GM18867 (cell line): ENCODE measurements around the gene S100A2.
"Not testable (repeated sequence)": the region's sequence is repeated elsewhere in the genome, so short reads cannot be mapped to it uniquely, and the experiment has no call there.

Experiments
- ATAC-seq: cut with Tn5 transposase; IDR thresholded peaks from one replicate; pipeline ENCODE4 v1.9.1; 2021; ENCODE audit warnings: mild to moderate bottlenecking, moderate library complexity; ENCODE audit not compliant: unreplicated experiment

S100A2 gene

DNA sequence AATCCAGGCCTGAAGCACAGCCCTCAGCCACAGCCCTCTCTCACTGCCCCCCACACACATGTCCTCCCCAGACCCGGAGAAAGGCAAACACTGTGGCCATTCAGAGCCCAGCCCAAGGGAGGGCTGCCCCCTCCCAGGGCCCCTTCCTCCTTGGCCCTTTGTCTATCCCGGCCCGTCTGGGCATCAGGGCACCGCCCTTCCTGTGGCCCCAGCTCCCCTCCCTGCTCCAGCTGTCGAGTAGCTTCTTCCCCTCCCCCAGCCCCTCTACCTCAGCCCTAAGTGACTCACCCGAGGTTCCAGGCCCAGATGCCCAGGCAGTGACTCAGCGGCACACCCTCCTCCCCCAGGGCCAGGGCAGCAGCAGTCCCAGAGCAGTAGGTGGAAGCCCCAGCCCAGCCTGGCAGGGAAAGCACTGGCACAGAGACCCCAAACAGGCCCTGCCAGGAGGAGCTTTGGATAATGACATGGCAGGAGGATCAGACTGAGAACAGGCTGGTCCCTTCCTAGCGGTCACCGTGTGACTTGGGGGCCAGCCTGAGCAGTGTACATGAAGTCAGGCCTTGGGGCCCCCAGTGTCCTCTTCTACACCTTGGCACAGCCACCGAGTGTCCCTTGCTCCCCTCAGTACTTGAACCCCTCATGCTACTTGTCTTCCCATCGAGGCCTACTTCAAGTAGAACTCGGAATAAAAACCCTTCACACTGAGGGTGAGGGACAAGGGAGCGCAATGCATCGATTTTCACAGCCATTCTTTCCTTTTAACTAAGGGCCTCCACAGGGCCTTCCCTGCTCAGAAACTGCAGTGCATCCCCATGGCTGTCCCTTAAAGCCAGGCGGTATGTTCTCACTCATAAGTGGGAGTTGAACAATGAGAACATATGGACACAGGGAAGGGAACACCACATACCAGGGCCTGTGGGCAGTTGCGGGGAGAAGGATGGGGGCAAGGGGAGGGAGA, 1.0 kb upstream of the S100A2 start:
- no peak for ATAC-seq

GRCh38 chr1:153563991-153564390, 1.7 kb downstream of the S100A2 start:
- ATAC-seq: no peak

GRCh38 chr1:153563483-153563901, 2.2 kb downstream of the S100A2 start:
- no peak for ATAC-seq

DNA sequence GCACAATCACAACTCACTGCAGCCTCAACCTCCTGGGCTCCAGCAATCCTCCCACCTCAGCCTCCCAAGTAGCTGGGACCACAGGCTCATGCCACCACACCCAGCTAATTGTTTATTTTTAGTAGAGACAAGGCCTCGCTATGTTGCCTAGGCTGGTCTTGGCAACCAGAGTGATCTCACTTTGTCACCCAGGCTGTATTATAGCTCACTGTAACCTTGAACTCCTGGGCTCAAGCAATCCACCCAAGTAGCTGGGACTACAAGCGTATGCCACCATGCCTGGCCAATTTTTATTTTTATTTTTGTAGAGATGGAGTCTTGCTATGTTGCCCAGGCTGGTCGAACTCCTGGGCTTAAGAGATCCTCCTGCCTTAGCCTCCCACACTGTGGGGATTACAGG, 3.6 kb downstream of the S100A2 start:
- not testable (repeated sequence) for ATAC-seq

- no peak for ATAC-seq
Measured at GRCh38 chr1:153561466-153561985, 4.1 kb downstream of the S100A2 start.

DNA sequence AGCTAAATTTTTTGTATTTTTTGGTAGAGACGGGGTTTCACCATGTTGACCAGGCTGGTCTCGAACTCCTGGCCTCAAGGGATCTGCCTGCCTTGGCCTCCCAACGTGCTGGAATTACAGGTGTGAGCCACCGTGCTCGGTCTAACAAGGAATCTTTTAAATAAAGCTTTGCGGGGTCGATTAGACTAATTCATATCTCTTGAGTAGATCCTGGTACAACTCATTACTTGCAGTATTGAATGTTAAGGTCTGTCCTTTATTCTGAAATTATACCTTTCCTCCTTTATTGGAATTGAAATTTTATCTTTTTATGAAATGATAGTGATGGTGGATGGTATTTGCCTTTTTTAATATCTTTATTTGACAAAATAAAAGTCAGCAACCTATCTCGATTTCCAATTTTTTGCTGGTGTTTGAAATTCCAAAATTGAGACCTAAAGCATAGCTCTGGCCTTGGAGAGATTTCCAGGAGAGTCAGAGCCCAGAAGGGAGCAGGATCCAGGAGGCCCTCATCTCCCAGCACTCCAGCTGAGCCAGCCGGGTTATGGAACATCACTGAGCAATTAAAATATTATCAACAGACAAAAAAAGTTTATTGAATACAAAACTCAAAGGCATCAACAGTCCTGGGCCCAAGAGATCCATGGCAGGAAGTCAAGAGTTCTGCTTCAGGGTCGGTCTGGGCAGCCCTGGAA, 4.7 kb downstream of the S100A2 start:
- ATAC-seq: no peak

DNA sequence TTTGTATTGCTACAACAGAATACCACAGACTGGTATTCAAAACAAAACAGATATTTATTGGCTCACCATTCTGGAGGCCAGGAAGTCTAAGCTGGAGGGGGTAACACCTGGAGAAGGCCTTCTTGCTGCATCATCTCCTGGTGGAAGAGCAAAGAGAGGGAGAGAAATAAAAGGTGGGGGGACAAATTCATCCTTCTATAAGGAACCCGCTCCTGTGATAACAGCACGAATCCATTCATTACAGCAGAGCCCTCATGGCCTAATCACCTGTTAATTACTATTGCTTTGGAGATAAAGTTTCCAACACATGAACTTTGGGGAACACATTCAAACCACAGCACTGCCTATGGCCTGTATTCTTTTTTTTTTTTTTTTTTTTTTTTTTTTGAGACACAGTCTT, 5.4 kb downstream of the S100A2 start:
- ATAC-seq: no peak

DNA sequence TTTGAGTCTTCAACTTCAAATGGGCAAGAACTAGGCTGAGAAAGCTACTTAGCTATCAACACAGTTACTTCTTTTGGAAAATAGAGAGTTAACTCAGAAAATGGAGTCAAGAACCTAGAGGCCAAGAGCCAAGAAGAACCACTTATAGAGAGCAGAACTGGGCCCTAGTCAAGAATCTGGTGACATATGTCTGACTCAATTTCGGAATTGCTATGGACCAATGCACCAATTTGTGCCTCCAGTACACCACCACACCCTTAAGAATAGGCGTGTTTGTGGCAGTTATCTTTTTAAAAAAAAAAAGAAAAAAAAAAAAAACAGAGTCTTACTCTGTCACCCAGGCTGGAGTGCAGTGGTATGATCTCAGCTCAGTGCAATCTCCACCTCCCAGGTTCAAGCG, 7.8 kb downstream of the S100A2 start:
- no peak for ATAC-seq

DNA sequence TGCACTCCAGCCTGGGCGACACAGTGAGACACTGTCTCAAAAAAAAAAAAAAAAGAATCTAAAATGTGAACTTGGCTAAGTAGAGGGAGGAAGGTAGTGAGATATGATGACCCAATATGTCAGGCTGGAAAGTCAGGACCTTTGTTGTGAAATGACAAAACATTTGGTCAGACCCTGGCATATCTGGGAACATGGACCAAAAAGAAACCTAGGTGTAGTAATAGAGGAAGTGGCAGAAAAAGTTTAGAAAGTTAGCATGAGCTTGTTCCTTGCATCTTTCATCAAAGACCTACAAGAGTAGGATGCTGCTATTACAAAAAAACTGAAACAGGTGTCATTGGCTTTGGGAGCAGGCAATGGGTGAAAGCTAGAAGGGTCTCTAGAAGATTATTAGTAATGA, 9.3 kb downstream of the S100A2 start:
- ATAC-seq: no peak

GRCh38 chr1:153553830-153554541, 11.7 kb downstream of the S100A2 start:
- no peak for ATAC-seq

DNA sequence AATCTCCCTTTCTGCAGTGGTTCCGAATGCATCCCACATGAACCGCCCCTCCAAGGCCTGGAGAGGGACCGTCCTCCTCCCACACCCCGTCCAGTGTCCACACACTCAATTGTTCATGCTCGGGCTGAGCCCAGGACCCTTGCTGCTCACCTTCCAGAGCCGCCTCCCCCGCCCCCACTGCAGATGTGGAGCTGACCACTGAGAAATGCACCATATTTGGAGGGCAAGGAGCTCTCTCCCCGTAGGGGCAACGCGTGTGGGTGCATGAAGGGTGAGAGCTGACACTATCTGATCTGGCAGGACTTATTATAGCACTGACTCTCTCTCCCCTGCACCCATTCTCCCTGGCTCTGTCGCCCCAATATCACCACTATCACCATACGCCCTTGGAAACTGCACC, 12.5 kb downstream of the S100A2 start:
- ATAC-seq: no peak

DNA sequence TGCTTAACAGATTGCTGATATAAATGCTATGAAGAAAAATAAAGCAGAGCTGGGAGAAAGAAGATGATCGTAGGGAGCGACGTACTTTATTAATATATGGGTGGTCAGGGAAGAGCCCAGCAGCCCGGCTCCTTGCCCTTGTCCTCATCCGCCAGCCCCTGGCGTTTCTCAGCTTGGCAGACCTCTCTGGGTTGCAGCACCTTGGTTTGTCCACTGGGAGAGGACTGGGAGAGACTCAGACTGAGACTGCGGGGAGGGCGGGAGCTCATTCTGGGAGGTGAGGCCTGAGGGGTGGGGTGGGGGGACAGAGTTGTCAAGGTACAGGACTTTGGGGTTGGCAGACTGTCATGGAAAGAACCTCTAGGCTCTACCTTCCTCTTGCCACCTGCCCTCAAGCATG, 13.3 kb downstream of the S100A2 start:
- no peak for ATAC-seq

DNA sequence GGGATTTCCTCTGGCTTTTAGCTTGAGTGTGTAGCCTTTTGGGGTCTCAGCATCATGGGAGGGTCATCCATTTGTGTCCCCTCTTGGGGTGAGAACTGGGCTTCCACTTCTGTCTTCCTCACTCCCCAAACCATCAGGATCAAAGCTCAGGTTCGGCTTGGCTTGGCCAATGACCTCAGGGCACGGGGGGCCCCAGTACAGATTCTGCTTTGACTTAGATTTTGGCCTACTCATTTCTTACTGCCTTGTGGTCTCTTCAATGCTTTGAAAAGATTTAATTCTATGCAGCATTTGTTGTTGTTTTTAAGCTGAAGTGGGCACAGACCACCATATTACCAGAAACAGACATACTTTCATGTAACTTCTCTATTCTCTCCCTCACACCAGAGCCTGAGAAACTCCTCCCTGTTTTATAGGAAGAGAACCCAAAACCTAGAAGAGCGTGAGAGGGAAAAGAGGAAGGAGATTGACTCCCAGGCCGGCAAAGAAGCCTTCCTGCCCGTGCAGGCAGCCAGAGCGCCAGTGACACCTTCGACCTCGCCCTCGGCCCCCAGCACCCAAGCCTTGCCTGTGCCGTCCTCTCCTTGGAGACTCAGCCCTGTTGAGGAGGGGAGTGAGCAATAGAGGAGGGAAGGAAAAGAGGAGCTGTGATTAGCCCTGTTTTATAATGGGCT, 14.7 kb downstream of the S100A2 start:
- ATAC-seq: no peak

DNA sequence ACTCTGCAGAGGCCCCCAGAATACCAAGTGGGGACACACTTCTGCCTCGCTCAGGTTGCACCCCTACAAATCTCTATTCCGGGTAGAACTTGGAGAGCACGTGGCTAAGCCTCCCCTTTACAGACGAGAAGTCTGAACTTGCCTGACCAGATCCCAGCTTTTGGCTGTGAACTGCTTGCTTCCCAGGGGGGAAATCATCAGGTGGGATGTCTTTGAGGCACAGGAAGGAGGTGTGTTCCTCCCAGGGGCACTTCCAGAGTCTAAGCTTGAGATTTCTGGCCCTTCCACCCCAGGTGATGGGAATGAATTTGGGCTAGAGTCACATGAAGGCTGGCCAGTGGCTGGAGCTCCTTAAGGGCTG, 15.3 kb downstream of the S100A2 start:
- no peak for ATAC-seq

GRCh38 chr1:153549741-153550397, 15.8 kb downstream of the S100A2 start:
- no peak for ATAC-seq

GRCh38 chr1:153548722-153549688, 16.6 kb downstream of the S100A2 start, which contains the start of gene S100A3:
Gene S100A3 (minus strand): TSS chr1:153549258. CDS start chr1:153548485, 773 bp downstream.
- ATAC-seq: no peak

DNA sequence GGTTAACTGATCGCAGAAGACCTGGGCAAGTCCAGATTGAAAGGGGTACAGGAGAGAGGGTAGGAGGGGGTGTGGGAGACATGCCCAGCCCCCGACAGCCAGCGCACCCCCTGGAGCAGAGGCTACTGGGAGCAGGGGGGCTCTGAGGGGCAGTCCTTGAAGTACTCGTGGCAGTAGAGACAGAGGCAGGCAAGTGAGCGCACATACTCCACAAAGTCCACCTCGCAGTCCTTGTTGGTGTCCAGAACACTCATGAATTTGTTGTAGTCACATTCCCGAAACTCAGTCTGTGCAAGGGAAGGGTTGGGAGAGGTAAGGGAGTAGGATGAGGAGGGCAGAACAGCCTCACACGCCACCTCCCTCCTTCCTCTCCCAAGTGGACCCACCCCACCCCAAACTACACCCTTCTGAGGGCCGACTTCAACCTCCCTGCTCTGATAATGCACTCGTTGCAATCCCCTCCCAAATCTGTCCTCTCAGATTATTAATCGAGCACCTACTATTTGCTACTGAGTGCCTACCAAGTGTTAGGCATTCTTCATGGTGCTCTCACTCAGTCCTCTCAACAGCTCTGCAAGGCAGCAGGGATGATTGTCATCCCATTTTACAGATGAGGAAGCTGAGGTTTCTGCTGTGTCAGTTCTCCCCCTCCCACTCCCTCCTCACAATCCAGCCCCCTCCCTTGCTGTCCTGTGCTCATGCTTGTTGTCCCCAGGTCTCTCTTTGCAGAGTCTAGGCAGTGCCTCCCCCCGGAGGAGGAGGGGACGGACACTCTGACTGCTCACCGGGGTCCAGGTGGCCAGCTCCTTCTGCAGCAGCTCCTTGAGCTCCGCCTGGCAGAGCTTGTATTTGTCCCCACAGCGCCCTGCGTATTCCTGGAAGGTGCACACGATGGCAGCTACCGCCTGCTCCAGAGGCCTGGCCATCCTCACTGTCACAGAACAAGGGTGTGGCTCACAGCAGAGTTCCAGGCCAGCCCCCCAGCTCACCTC, 17.8 kb downstream of the S100A2 start:
- no peak for ATAC-seq
